GM21515 (cell line): ENCODE results near the gene THAP8.

Experiments
- ATAC-seq: cut with Tn5 transposase; IDR thresholded peaks from one replicate; pipeline ENCODE4 v1.9.1; 2021; ENCODE audit not compliant: unreplicated experiment

The THAP8 gene

DNA sequence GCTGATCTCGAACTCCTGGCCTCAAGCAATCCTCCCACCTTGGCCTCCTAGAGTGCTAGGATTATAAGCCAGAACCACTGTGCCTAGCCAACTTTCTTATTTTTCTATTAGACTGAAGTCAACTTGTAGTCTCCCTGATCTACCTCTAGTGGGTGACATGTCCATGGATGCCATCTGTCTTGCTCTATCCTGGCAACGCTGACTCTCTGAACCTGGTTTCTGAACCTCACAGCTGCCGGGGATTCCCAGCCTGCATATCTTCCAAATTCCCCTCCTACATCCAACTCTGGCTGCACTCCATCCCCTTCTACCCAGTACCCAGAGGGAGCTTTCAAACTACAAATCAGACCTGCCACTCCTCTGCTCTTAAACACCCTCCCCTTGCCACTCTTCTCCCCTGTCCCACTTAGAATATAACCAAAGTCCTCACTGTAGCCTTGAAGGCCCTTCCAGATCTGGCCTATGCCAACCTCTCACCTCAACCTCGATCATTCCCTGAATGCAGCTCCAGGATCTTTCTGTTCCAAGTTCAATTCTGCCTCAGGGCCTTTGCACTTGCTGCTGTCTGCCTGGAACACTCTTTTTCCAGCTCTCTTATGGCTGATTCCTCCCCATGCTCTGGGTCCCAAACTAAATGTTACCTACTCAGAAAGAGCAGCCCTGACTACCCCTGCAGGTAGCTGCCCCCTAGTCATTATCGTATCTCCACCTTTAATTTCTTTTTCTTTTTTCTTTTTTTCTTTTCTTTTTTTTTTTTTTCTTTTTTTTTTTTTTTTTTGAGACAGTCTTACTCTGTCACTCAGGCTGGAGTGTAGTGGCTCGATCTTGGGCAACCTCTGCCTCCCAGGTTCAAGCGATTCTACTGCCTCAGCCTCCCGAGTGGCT, 23.6 kb downstream of the THAP8 start:
- ATAC-seq = no peak

DNA sequence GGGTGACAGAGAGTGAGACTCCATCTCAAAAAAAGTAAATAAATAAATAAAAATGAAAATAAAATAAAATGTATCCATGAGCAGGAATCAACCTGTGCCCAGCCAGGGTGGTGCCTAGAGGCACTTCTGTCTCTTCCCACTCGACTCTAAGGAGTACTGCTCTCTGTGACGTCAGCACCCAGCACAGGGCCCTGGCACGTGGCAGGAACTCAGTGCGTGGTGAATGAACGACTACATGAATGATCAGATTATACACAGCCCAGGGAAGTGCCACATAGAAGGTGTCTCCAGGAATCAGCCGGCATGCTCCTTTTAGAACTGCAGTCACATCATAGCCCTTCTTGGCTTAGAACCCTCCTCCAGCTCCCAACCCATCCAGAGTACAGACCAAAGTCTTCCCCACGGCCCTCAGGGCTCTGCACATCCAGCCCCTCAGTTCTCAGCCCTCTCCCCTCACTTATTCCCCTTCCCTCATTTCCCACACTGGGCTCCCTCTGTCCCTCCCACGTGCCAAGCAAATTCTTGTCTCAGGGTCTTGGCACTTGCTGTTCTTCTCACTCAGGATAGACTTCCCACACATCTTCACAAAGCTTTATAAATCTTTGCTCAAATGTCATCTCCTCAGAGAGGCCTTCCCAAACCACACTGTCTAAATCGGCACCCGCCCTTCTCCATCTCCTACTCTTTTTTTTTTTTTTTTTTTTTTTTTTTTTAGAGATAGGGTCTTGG, 25.6 kb downstream of the THAP8 start:
- ATAC-seq = no peak

DNA sequence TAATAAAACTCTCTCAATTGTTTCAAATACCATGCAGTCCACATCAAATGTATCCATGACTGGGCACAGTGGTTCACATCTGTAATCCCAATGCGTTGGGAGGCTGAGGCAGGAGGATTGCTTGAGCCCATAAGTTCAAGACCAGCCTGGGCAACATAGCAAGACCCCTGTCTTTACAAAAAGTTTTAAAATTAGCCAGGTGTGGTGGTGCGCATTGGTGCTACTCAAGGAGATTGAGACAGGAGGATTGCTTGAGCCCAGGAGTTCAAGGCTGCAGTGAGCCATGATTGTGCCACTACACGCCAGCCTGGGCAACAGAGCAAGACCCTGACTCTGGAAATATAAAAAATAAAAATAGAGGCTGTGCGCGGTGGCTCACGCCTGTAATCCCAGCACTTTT, 26.4 kb downstream of the THAP8 start:
- ATAC-seq = no peak

DNA sequence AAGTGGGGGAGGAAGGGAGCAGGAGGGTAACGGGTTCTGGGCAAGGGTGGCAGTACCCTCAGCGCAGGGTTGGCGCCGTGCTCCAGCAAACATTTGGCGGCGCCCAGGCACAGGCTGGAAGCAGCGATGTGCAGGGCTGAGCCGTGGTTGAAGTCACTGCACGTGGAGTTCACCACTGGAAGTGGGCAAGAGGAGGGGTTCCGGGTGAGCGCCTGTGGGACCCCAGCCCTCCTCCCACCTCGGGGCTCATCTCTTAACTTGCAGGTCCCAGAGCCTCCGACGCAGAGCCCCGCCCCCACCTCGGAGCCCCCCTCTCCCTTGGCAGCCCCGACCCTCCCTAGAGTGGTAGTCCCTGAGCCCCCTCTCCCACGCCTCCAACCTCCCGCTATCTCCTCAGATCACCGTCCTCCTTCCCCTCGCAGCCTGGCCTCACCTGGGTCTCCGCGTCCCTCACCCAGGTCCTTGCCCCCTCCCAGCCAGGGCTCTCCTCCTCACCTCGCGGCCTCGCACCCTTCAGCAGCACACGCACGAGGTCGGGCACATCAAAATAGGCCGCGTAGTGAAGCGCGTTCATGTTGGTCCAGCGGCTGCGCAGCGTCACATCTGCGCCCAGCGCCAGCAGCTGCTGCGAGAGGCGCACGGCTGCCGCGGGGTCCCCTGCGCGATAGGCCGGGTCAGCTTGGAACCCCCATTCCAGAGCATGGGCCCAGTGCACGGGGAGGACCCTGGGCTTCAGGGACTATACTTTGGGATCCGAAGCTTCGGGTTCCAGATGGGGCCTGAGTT, 27.8 kb downstream of the THAP8 start:
- ATAC-seq = no peak

DNA sequence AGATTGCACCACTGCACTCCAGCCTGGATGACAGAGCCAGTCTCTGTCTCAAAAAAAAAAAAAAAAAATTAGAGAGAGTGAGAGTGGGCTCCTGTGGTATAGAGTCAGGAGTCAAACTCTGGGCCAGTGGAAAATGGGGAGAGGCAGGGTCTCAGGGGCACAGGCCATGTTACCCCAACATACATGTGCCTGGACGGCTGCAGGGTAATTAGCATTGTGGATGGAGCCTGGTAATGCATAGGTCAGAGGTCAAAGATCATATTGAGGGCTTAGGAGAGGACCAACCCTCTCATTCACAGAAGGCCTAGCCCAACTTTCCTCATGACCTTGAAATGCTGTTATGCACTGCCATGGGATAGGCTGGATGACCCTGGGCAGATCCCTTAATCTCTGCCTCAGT, 28.5 kb downstream of the THAP8 start:
- ATAC-seq = no peak

DNA sequence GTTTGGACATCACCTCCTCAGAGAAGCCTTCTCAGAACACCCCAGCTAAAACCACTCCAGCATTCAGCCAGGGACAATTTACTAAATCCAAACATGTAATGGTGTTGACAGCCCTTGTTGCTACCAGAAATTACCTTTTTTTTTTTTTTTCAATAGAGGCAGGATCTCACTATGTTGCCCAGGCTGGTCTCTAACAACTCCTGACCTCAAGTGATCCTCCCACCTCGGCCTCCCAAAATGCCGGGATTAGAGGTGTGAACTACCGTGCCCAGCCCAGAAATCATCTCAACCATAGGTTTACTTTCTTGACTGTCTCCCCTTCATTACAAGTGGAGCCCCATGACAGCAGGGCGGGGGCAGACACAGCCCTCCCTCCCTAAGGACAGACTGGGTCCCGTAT, 30.7 kb downstream of the THAP8 start:
- no peak for ATAC-seq

DNA sequence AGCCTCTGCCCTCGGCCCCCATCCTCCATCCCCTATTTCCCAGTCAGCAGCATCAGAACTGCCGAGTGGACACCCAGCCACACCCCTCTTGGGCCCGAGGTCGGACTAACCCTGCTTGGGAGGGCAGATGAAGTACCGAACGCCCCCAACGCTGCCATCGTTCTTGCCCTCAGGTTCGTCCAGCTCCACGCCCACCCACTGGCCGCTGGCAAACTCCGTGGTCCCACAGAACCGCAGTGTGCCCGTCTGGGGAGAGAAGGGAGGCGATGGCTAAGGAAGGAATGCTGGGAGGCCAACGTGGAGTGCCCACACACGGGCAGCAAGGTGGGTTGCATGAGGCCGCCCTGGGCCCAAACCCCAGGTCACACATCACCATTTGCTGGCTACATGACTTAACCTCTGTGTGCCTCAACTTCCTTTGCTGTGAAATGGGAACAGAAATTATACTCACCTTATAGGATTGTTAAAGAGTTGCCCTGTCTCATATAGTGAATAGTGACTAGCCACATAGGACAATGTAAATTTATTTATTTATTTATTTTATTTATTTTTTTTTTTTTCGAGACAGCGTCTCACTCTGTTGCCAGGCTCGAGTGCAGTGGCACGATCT, 34.9 kb downstream of the THAP8 start:
- no peak for ATAC-seq

DNA sequence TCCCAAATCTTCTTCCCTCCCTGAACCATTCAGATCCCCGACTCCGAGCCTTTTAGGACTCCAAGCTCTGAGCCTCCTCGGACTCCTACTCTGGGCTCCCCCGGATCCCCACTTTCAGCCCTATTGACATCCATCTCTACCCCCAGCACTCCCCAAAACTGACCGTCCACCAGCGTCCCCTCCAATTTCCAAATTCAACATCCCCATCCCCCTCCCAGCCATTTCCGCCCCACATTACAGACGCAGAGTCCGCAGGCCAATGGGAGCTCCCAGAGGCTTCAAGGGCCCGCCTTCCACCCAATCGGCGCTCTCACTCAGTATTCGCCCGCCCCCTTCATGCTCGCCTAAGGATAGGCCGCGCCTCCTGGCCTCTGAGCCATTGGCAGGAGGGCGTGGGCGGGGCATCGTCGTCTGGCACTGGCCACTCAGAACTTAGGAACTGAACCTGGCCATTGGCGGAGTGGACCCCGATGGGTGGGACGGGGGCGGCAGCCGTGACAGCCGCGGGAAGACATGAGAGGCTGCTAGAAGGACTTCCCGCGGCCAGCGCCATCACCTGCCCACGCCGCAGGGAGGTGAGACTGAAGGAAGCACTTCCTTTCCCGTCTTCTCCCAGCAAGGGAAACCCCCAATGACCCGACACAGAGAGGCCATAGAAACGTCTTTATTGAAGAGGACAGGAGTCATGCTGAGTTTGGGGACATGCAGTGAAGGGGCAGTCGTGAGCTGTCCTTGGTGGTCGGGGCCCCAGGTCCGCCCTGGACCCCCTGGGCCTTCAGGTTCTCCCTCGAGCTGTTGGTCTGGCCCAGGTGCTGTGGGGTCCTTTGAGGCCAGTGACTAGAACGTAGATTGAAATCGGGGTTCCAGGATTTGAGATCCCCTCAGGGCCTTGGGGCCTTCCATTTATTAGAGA, 39.8 kb downstream of the THAP8 start, which contains the start of gene ALKBH6:
Gene ALKBH6, minus strand, starts transcription at position 202 of the 913 bp plus-strand sequence. CDS start 816 bp downstream, outside the sequence.
- peak; percentile 92 for ATAC-seq

DNA sequence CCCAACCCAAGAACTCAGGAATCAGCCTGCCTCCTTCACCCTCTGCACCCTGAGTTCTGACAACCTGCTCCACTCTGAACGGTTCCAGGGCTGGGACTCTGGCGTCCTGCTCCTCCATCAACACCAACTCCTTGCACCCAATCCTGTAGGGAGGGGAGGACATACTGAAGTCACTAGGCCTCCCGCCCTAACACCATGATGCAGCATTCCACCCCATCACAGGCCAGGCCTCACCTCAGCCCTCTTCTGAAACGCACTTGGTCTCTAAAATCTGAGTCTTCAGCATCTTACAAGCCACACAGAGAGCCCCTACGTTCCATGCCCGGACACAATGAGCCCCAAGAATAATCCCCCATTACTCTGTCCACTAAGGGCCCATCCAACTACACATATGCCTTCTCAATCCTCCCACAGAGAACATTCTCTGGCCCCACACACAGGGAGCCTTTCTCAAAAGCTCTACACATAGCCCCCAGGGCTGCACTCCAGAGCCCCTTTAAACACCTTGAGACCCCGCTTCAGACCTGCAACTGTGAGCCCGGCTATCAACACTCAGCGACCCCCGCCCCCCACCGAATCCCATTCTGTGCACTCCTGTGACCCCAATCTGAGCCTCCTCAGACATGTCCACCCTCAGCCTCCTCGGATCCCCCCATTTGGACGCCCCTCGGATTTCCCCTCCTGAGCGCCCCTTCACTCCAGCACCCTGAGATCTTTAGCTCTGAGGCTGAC, 40.6 kb downstream of the THAP8 start:
- no peak for ATAC-seq

DNA sequence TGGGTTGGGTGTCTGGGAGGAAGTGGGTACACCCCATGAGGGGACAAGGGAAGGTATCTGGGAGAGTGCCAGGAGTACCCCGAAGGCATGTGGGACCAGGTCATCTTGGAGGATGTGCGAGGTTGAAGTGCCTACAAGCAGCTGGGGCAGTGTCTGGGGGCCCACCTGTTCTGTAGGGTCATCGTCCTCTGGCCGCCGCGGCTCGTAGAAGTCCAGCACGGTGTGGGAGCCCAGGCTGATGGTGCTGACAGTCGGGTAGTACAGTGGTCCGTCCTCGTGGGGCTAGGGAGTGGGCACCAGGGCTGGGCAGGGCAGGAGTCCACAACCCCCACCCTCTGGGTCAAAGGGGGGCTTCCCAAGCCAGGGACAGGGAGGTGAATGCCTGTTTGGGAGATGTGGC, 43.7 kb downstream of the THAP8 start:
- no peak for ATAC-seq

DNA sequence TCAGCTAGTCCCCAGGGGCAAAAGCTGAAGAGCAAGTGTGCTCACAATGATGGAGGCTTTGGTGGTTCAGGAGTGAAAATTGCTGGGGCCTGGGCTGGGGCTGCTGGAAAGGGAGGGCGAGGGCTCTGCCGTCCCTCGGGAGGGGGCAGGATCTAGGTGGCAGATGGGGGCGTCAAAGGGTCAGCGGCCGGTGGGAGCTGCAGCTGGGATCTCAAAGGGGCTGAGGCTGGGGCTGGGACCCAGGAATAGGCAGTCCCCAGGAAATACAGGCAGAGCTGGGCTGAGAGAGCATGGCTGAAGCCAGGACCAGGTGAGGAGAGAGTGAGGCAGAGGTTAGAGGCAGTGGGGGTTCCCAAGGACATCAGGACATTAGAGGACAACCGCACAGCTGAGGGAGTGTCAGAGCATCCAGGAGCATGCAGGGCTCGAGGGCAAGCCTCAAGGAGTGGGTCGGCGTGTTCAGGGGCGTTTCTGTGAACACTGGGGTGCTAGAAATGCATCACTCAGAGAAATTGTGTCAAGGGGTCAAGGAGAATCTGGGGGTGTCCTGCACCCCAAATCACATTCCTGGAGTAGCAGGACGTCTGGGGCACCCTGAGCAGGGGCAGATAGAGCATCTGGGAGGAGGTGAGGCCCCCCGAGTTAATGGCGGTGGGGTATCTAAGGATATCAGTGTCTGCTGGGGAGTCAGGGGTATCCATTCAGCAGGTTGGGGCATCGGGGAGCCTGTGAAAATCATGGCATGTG, 44.3 kb downstream of the THAP8 start:
- no peak for ATAC-seq

DNA sequence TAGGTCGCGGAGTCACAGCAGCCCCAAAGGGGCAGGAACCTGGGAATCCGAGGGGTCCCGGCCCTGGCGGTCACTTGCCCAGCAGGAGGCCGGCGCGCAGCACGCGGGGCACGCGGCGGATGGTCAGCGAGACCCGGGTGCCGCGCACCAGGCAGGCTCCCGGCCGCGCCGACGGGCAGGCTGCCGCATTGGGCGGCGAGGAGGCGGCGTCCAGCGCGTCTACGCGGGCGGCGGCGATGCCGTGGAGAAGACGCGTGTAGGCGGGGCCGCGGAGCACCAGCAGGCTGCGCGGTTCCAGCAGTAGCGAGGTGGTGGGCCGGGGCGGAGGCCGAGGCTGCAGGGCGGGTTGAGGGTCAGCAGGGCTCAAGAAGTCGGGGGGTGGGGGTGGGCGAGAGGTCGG, 44.9 kb downstream of the THAP8 start:
- no peak for ATAC-seq

DNA sequence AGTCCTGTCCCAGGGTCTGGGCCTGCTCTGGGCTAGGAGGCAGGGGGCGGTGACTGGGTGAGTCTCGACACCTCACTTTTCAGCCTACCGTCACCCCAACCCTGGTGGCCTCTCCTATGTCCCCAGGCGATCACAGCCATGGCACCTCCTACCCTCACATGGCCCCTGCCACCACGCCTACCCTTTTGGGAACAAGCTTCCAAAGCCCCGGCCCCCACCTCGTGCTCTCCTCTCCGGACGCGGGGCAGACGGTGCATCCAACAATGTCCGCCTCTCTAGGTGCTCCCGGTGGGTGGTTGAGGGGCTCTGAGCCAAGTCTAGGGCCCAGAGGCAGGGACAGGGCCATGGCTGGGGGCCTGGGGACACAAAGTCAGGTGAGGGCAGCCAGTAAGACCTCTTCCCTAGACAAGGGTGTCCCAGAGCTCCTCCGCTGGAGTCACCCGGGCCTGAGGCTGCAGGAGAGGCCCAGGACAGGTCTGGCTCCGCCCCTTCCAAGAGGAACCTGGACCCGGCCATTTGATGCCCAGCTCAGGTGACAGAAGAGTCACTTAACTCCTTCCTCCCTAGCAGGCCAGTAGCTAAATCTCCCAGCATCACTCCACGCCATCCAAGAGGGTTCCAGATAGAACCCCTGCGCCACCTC, 45.6 kb downstream of the THAP8 start, which contains the start of gene SYNE4:
Gene SYNE4, minus strand, starts transcription at position 478 of the 643 bp plus-strand sequence. Its CDS starts 132 bp downstream, at position 346.
- no peak for ATAC-seq

DNA sequence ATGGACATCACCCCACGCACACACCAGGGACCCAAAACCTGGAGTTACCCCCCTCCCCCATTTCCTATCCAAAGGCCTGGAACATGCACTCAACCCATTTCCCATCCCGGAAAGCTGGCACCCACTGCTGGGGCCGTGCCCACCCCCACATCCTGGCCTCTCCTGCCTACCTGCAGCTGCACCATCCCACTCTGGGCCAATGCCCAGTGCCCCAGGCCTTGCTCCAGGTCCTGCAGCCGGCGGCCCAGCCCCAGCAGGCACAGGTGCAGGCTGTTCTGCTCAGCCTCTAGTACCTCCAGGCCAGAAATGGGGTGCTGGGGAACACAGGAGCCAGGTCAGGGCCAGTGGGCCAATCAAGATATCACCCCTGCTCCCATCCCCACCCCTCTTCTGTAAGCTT, 47.1 kb downstream of the THAP8 start:
- ATAC-seq = no peak

DNA sequence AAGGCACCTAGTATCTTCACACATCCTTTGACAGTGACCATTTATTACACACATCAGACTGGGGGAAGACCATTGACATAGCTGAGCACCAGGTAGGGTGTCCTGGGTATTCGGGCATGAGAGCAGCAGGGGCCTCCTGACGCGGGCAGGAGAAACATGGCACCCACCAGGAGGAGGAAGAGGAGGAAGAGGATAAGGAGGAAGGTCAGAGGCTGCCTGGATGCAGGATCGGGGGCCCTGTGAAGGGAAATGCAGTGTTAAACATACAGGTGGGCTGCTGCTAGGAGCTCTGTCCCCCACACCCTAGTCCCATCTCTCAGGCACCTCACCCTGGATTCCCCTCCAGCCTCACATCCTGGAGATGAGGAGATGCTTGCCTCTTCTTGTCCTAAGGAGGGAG, 50.8 kb downstream of the THAP8 start:
- ATAC-seq = no peak

DNA sequence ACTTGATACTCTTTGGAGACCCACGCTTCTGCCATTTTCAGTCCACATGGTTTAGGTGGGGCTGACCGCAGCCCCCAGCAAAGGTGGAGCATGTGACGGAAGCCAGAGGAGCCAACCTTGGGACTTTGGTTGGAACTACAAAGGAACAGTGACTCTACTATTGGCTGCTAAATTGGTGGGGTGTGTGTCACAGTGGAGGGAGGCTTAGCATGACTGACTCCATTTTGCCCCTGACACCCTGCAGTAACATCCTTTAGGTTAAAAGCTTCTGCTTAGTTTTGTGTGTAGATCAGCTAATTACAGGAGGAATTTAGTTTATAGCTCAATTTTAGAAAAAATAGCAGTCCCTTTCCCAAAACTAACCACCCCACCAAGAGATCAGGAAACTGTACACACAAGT, 52.5 kb downstream of the THAP8 start:
- no peak for ATAC-seq

DNA sequence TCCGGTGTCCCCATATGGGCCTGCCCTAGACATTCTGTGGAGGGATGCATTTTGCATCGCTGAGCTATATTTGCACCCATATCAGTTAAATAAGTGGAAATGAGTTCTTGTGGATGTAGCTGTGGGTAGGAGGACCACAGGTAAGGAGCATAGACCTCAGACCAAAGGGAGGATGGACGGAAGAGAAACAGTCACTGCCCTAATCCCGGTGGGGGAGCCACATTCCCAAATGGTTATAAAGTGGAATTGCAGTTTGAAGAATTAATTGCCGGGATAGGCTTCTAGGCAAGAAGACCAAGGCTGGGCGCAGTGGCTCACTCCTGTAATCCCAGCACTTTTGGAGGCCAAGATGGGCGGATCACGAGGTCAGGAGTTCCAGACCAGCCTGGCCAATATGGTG, 57.3 kb downstream of the THAP8 start:
- no peak for ATAC-seq
